GM10266 (cell line): ENCODE results near the gene INHBC.
"Not testable (repeated sequence)": the region's sequence is repeated elsewhere in the genome, so short reads cannot be mapped to it uniquely, and the experiment has no call there.

ENCODE experiments used
- DNase-seq: peaks from one replicate; pipeline ENCODE4 v3.0.0; 2012; ENCODE audit errors: extremely low spot score
- TF ChIP-seq, protein P1 (sequence below): IDR thresholded peaks from 2 replicates; pipeline ENCODE4 v1.5.1; 2012; ENCODE audit warnings: mild to moderate bottlenecking, low read depth; ENCODE audit not compliant: control insufficient read depth, insufficient read depth; ENCODE audit errors: missing control alignments

The INHBC gene

DNA sequence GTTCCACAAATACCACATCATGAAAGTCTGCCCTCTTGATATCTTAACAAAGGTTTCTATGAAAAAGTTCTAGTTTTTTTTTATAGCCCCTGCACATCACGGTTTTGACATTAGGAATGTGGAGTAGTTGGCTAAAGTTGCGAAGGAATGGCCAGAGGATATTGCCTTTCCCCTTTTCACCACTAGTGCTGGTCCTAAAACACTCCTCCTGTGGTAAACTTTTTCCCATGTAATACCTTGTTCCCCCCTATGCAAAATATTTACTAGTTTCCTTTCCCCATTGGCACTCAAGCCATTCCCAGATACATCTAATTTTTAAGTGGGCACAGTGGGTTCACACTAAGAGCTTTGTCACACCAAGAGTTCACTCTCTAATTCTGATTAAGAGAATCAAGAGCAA is 37.1 kb upstream of the INHBC start:
- no peak for DNase-seq
- TF ChIP-seq, protein P1, sequence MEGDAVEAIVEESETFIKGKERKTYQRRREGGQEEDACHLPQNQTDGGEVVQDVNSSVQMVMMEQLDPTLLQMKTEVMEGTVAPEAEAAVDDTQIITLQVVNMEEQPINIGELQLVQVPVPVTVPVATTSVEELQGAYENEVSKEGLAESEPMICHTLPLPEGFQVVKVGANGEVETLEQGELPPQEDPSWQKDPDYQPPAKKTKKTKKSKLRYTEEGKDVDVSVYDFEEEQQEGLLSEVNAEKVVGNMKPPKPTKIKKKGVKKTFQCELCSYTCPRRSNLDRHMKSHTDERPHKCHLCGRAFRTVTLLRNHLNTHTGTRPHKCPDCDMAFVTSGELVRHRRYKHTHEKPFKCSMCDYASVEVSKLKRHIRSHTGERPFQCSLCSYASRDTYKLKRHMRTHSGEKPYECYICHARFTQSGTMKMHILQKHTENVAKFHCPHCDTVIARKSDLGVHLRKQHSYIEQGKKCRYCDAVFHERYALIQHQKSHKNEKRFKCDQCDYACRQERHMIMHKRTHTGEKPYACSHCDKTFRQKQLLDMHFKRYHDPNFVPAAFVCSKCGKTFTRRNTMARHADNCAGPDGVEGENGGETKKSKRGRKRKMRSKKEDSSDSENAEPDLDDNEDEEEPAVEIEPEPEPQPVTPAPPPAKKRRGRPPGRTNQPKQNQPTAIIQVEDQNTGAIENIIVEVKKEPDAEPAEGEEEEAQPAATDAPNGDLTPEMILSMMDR: no peak

DNA sequence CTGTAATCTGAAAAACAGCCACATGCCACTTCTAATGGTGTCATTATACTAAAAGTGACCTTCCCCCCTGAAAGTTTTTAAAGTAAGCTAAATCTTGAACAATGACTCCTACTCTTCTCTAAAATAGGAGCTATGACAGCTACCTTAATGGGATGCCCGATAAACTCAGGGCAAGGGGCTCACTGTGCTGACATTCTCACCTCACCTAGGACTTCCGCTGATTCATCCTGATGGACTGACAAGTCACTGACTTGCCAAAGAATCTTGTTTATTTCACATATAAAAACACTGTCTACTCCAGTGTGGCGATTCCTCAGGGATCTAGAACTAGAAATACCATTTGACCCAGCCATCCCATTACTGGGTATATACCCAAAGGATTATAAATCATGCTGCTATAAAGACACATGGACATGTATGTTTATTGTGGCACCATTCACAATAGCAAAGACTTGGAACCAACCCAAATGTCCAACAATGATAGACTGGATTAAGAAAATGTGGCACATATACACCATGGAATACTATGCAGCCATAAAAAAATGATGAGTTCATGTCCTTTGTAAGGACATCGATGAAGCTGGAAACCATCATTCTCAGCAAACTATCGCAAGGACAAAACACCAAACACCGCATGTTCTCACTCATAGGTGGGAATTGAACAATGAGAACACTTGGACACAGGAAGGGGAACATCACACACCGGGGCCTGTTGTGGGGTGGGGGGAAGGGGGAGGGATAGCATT is 34.7 kb upstream of the INHBC start:
- not testable (repeated sequence) for DNase-seq

DNA sequence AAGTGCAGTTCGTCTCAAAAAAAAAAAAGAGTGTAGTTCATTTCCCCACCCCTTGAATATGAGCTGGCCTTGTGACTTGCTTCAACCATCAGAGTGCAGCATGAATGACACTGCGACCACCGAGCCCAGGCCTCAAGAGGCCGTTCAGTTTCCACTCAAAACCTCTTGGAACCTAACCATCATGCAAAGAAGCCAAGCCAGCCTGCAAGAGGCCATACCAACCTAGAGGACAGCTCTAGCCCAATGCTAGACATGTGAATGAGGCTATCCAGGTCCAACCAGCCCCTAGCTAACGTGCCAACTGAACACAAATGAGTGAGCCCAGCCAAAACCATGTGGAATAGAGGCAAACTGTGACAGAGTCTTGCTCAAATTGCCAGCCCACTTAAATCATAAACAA is 33.4 kb upstream of the INHBC start:
- DNase-seq: no peak
- TF ChIP-seq, protein P1: no peak

DNA sequence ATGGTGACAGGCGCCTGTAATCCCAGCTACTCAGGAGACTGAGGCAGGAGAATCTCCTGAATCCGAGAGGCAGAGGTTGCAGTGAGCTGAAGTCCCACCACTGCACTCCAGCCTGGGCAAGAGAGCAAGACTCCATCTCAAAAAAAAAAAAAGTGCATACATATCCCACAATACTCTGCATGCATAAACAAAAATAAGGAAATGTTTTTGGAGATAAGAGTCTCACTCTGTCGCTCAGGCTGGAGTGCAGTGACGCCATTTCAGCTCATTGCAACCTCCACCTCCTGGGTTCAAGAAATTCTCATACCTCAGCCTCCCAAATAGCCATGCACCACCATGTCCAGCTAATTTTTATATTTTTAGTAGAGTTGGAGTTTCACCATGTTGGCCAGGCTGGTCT is 32.4 kb upstream of the INHBC start:
- DNase-seq: not testable (repeated sequence)

DNA sequence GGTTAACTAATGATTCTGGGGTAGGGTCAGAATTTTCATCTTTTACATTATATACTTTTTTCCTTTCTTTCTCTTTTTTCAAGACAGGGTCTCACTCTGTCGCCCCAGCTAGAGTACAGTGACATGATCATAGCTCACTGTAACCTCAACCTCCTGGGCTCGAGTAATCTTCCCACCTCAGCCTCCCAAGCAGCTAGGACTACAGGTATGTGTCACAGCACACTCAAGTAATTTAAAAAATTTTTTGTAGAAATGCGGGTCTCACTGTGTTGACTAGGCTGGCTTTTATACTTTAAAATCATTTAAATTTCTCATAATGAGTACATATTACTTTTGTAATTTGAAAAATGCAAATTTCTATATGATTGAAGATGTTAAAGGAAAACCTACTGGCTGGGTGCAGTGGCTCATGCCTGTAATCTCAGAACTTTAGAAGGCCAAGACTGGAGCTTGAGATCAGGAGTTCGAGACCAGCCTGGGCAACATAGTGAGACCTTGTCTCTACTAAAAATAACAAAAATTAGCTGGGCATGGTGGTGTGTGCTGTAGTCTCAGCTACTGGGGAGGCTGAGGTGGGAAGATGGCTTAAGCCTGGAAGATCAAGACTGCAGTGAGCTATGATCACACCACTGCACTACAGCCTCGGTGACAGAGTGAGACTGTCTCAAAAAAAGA is 29.5 kb upstream of the INHBC start:
- DNase-seq: no peak
- TF ChIP-seq, protein P1: no peak

DNA sequence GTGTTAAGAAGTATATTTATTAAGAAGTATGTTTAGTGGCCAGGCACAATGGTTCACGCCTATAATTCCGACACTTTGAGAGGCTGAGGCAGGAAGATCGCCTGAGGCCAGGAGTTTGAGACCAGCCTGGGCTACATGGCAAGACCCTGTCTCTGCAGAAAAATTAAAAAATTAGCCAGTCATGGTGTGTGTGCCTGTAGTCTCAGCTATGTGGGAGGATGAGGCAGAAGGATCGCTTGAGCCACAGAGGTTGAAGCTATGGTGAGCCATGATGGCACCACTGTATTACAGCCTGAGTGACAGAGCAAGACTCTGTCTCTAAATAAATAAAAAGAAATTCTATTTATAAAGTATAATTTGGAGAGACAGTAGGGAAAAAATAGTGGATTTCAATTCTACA is 24.1 kb upstream of the INHBC start:
- TF ChIP-seq, protein P1: no peak
- DNase-seq: no peak

DNA sequence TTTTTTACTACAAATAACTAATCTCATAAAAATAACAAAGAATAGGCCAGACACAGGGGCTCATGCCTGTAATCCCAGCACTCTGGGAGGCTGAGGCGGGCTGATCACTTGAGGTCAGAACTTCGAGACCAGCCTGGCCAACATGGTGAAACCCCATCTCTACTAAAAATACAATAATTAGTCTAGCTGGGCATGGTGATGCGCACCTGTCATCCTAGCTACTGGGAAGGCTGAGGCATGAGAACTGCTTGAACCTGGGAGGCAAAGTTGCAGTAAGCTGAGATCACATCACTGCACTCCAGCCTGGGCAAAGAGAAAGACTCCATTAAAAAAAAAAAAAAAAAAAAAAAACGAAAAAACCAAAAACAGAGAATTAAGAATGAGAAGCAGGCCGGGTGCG is 20.4 kb upstream of the INHBC start:
- not testable (repeated sequence) for DNase-seq

DNA sequence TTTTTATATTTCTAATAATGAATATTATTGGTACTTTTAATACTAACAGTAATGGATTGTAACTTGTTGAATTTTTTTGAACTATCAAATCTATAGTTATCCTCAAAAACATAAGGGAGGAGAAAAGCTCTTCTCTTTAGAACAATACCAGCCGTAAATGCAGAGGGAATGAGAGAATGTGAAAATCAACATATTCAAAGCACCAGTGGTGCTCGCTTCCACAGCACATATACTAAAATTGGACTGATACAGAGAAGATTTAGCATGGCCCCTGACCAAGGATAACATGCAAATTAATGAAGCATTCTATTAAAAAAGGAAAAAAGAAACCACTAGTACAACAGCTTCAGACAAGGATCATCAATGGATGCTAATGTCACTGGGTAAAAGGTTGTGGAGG is 19.5 kb upstream of the INHBC start:
- TF ChIP-seq, protein P1: no peak
- DNase-seq: no peak
